PFSK-1 (cell line): ENCODE results near the gene AR.

Experiments
- POLR2AphosphoS5 ChIP-seq: IDR thresholded peaks from 2 replicates; pipeline ENCODE4 v1.6.1; 2012; ENCODE audit warnings: low read depth, mild to moderate bottlenecking, control low read depth, low read length, moderate library complexity
- SIN3A ChIP-seq: IDR thresholded peaks from 2 replicates; pipeline ENCODE4 v1.6.1; 2012; ENCODE audit warnings: mild to moderate bottlenecking, low read length, moderate library complexity, borderline replicate concordance; ENCODE audit not compliant: insufficient read depth

GRCh38 chrX:67725471-67725870 is 181.7 kb downstream of the AR start:
- TF ChIP-seq SIN3A (no peak), POLR2AphosphoS5 (no peak)
